GM21447 (cell line): ENCODE measurements around the gene ROPN1B.

Source experiments
- ATAC-seq: cut with Tn5 transposase; IDR thresholded peaks from one replicate; pipeline ENCODE4 v1.9.1; 2021; ENCODE audit not compliant: unreplicated experiment

Gene ROPN1B

GRCh38 chr3:126026761-126027160 lies 57.8 kb downstream of the ROPN1B start:
- no peak for ATAC-seq

GRCh38 chr3:126028096-126028495 lies 59.1 kb downstream of the ROPN1B start:
- ATAC-seq = no peak

- no peak for ATAC-seq
Observed at GRCh38 chr3:126029241-126029640, 60.3 kb downstream of the ROPN1B start.

GRCh38 chr3:126030455-126030854 lies 61.5 kb downstream of the ROPN1B start:
- no peak for ATAC-seq

GRCh38 chr3:126031981-126032471 lies 63.0 kb downstream of the ROPN1B start:
- ATAC-seq = no peak
